Measurements from ENCODE around the gene B4GAT1.

The B4GAT1 gene

DNA sequence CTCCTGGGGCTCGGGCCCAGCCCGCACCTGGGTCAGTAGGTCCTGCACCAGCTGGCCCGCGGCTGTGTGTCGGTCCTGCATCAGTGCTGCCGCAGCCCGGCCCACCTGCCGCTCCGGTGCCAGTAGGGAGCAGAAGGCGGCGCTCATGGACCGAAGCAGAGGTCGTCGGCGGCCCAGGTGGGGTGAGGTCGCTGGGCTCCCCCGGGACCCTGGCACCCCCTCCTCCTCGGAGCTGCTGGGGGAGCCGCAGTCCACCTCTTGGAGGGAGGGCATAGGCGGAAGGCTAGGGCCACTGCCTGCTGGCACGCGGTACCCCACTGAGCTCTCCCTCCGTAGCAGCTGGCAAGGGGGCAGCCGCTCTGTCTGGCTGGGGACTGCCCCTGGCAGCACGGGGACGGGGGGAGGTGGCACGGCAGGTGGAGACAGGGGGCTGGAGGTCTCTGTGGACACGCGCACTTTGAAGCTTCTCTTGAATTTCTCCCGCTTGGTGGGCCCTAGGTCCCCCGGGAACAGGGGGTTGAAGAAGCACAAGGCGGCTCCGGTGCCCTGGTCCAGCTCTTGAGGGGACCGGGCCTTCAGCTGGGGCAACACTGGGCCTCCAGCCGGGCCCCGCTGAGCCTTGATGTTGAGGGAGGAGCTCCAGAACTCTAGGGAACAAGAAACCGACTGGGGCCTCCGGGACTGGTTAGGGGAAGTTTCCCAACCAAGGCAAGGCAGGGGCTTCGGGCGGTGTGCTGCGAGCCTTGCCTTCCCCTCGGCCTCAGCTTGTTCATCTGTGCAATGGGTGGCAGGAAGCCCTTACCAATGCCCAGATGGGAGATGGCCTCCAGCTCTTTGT is 12.6 kb downstream of the B4GAT1 start:
- no peak overlapping the region for H3K9ac ChIP-seq (ENCODE audit: low read length)
- DNase-seq, result no peak

DNA sequence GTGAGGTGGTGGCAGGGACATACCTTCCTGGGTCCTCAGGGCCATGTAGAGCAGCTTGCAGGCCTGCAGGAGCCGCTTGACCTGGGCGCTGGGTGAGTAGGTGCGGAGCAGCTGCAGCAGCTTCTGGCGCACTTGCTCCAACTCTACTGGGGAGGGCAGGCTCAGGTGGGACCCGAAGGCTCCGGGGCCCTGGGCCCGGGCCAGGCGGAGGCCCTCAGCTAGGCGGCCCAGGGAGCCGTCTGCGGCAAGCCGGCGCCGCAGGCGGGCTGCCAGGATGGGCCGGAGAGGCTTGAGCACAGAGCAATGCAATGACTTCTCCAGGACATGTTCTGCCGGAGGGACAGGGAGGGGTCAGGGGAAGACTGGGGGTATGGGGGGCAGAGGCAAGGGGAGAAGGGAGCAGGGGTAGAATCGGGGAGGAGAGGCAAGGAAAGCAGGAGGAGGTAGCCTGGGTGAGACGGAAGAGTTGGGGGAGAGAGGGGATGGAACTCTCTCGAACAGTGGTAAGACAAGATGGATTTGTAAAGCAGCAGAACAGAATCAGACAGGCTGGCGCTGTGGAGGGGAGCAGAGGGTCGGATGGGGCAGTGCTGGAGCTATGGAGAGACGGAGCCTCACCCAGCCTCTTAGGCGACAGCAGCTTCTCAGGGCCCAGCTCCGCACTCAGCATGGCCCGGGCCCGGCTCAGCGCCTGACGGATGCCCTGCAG is 13.4 kb downstream of the B4GAT1 start:
- TF ChIP-seq, protein P1, sequence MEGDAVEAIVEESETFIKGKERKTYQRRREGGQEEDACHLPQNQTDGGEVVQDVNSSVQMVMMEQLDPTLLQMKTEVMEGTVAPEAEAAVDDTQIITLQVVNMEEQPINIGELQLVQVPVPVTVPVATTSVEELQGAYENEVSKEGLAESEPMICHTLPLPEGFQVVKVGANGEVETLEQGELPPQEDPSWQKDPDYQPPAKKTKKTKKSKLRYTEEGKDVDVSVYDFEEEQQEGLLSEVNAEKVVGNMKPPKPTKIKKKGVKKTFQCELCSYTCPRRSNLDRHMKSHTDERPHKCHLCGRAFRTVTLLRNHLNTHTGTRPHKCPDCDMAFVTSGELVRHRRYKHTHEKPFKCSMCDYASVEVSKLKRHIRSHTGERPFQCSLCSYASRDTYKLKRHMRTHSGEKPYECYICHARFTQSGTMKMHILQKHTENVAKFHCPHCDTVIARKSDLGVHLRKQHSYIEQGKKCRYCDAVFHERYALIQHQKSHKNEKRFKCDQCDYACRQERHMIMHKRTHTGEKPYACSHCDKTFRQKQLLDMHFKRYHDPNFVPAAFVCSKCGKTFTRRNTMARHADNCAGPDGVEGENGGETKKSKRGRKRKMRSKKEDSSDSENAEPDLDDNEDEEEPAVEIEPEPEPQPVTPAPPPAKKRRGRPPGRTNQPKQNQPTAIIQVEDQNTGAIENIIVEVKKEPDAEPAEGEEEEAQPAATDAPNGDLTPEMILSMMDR (IDR thresholded peaks at IDR 0.05; ENCODE audit: low read length), result no peak
- no peak for TF ChIP-seq EZH2 (optimal IDR thresholded peaks at IDR 0.05; ENCODE audit: low read depth, low read length)
- TF ChIP-seq EZH2phosphoT487 (IDR thresholded peaks at IDR 0.05; ENCODE audit: low read length), result no peak
- no peaks in the 10 kb centered on the region for H3F3A ChIP-seq (ENCODE audit: insufficient read depth, low read length)
- no peak overlapping the region for H2AFZ ChIP-seq (ENCODE audit: low read length)
- no peak overlapping the region for H3K27ac ChIP-seq (ENCODE audit: low read length)
- no peak overlapping the region for H3K4me3 ChIP-seq (ENCODE audit: low read length)
- DNase-seq, result no peak
- no peaks in the 10 kb centered on the region for H3K36me3 ChIP-seq (replicated peaks; ENCODE audit: insufficient read depth, low read length)
- H4K20me1 ChIP-seq (ENCODE audit: insufficient read depth, low read length), result no peaks in the 10 kb centered on the region
- no peaks in the 10 kb centered on the region for H3K9me2 ChIP-seq (replicated peaks; ENCODE audit: insufficient read depth, low read length)
- H3K27me3 ChIP-seq (replicated peaks; ENCODE audit: insufficient read depth, low read length), result peaks cover 55% of the 10 kb centered on the region
- H3K79me2 ChIP-seq (ENCODE audit: low read length), result no peaks in the 10 kb centered on the region
- no peak overlapping the region for H3K9ac ChIP-seq (ENCODE audit: low read length)
- H3K4me2 ChIP-seq (ENCODE audit: low read depth, low read length), result no peak overlapping the region
- H3K9me3 ChIP-seq (replicated peaks; ENCODE audit: insufficient read depth, low read length), result no peaks in the 10 kb centered on the region
- no peaks in the 10 kb centered on the region for H3K4me1 ChIP-seq (ENCODE audit: low read length)

More for the DNA sequence above, 12.6 kb downstream of the B4GAT1 start:
- H4K20me1 ChIP-seq (ENCODE audit: insufficient read depth, low read length), result no peaks in the 10 kb centered on the region
- TF ChIP-seq EZH2 (optimal IDR thresholded peaks at IDR 0.05; ENCODE audit: low read depth, low read length) (no peak), EZH2phosphoT487 (IDR thresholded peaks at IDR 0.05; ENCODE audit: low read length) (no peak)
- TF ChIP-seq, protein P1 (IDR thresholded peaks at IDR 0.05; ENCODE audit: low read length), result no peak
- H3K4me3 ChIP-seq (ENCODE audit: low read length), result no peak overlapping the region
- no peak overlapping the region for H3K27ac ChIP-seq (ENCODE audit: low read length)
- H3K36me3 ChIP-seq (replicated peaks; ENCODE audit: insufficient read depth, low read length), result no peaks in the 10 kb centered on the region
- H3K27me3 ChIP-seq (replicated peaks; ENCODE audit: insufficient read depth, low read length), result peaks cover 55% of the 10 kb centered on the region
- H3K4me2 ChIP-seq (ENCODE audit: low read depth, low read length), result no peak overlapping the region
- H3F3A ChIP-seq (ENCODE audit: insufficient read depth, low read length), result no peaks in the 10 kb centered on the region
- H3K79me2 ChIP-seq (ENCODE audit: low read length), result no peaks in the 10 kb centered on the region
- no peaks in the 10 kb centered on the region for H3K4me1 ChIP-seq (ENCODE audit: low read length)
- no peaks in the 10 kb centered on the region for H3K9me2 ChIP-seq (replicated peaks; ENCODE audit: insufficient read depth, low read length)
- no peak overlapping the region for H2AFZ ChIP-seq (ENCODE audit: low read length)
- no peaks in the 10 kb centered on the region for H3K9me3 ChIP-seq (replicated peaks; ENCODE audit: insufficient read depth, low read length)

DNA sequence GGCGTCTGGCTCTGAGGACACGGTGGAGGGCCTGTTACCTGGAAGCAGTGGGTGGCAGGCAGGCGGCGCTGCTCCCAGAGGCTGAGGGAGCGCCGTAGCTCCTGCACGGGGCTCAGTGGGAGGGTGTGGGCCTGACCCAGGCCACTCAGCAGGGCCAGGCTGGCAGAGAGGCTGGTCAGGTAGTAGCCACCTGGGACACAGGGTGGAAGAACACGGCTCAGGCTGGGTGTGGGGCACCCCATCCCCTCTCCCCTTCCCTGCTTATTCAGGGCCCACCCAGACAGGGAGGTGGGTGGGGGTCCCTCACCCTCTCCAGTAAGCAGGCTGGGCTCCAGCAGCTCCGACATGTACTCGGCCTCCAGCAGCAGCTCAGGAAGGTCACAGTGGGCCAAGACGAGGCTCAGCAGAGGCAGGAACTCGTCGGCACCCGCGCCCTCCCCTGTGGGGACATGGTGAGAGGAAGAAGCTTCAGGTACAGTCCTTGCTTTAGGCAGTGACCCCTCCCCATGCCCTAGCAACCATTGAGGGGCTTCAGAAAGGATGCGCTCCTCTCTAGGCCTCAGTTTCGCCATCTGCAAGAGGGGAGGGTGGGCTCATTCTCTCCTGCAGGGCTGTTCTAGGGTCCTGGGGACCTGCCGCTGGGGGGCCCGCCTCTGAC is 14.1 kb downstream of the B4GAT1 start:
- H2AFZ ChIP-seq (ENCODE audit: low read length), result no peak overlapping the region
- H3K9me3 ChIP-seq (replicated peaks; ENCODE audit: insufficient read depth, low read length), result no peaks in the 10 kb centered on the region
- H3K36me3 ChIP-seq (replicated peaks; ENCODE audit: insufficient read depth, low read length), result no peaks in the 10 kb centered on the region
- no peak overlapping the region for H3K9ac ChIP-seq (ENCODE audit: low read length)
- peaks cover 55% of the 10 kb centered on the region for H3K27me3 ChIP-seq (replicated peaks; ENCODE audit: insufficient read depth, low read length)
- H3K27ac ChIP-seq (ENCODE audit: low read length), result no peak overlapping the region
- TF ChIP-seq EZH2 (optimal IDR thresholded peaks at IDR 0.05; ENCODE audit: low read depth, low read length), result no peak
- TF ChIP-seq, protein P1 (IDR thresholded peaks at IDR 0.05; ENCODE audit: low read length), result peak; percentile 7; the same call in 1 of the 2 replicates
- H3K9me2 ChIP-seq (replicated peaks; ENCODE audit: insufficient read depth, low read length), result no peaks in the 10 kb centered on the region
- H3K79me2 ChIP-seq (ENCODE audit: low read length), result no peaks in the 10 kb centered on the region
- H3K4me1 ChIP-seq (ENCODE audit: low read length), result no peaks in the 10 kb centered on the region
- no peak overlapping the region for H3K4me2 ChIP-seq (ENCODE audit: low read depth, low read length)
- H3K4me3 ChIP-seq (ENCODE audit: low read length), result no peak overlapping the region
- no peaks in the 10 kb centered on the region for H3F3A ChIP-seq (ENCODE audit: insufficient read depth, low read length)
- H4K20me1 ChIP-seq (ENCODE audit: insufficient read depth, low read length), result no peaks in the 10 kb centered on the region
- DNase-seq, result no peak

All from MM.1S (cell line).